GM23248 (cell line): ENCODE data around the gene ESAM.

Experiments
- EZH2 ChIP-seq: fragments of 200-600 bp; sonication (generic); IDR thresholded peaks from 2 replicates; pipeline ENCODE4 v1.6.1; 2018; ENCODE audit warnings: antibody characterized with exemption, mild to moderate bottlenecking; ENCODE audit not compliant: insufficient read depth, poor library complexity, severe bottlenecking
- EZH2phosphoT487 ChIP-seq: fragments of 200-600 bp; sonication (generic); IDR thresholded peaks from 2 replicates; pipeline ENCODE4 v1.6.1; 2018; ENCODE audit warnings: antibody characterized with exemption, moderate library complexity, mild to moderate bottlenecking, low read depth; ENCODE audit not compliant: insufficient read depth

- no peak for TF ChIP-seq EZH2phosphoT487
- no peak for TF ChIP-seq EZH2
Observed at GRCh38 chr11:124725719-124726105, 36.4 kb downstream of the ESAM start.
